ENCODE measurements around the gene TEC. TPM values are rescaled to one million over a fixed set of nuclear protein-coding genes. Genes with fewer than 3 reads are reported as not detected.

TEC gene
- total RNA-seq, 4 donors from 2014 or later = 3.6 to 12.7 (median 3.9) TPM

- H3K27ac ChIP-seq = no peak overlapping the region
- DNase-seq = no peak
- no peak for TF ChIP-seq POLR2A (IDR thresholded peaks at IDR 0.05)
- TF ChIP-seq, protein P1, sequence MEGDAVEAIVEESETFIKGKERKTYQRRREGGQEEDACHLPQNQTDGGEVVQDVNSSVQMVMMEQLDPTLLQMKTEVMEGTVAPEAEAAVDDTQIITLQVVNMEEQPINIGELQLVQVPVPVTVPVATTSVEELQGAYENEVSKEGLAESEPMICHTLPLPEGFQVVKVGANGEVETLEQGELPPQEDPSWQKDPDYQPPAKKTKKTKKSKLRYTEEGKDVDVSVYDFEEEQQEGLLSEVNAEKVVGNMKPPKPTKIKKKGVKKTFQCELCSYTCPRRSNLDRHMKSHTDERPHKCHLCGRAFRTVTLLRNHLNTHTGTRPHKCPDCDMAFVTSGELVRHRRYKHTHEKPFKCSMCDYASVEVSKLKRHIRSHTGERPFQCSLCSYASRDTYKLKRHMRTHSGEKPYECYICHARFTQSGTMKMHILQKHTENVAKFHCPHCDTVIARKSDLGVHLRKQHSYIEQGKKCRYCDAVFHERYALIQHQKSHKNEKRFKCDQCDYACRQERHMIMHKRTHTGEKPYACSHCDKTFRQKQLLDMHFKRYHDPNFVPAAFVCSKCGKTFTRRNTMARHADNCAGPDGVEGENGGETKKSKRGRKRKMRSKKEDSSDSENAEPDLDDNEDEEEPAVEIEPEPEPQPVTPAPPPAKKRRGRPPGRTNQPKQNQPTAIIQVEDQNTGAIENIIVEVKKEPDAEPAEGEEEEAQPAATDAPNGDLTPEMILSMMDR (IDR thresholded peaks at IDR 0.05) = no peak
- no peaks in the 10 kb centered on the region for H3K36me3 ChIP-seq
- intact Hi-C loops (cut with DNase I) = no loop called here
- H3K27me3 ChIP-seq = no peaks in the 10 kb centered on the region
- no peak overlapping the region for H3K4me3 ChIP-seq (replicated peaks in 1 of 3)
- H3K9me3 ChIP-seq = no peaks in the 10 kb centered on the region
- 65 to 76% methylated on average over 3 of the region's 3 CpGs for WGBS, 2 donors
- no peaks in the 10 kb centered on the region for H3K4me1 ChIP-seq
These were observed 65.8 kb downstream of the TEC start for GRCh38 chr4:48203819-48204218.

DNA sequence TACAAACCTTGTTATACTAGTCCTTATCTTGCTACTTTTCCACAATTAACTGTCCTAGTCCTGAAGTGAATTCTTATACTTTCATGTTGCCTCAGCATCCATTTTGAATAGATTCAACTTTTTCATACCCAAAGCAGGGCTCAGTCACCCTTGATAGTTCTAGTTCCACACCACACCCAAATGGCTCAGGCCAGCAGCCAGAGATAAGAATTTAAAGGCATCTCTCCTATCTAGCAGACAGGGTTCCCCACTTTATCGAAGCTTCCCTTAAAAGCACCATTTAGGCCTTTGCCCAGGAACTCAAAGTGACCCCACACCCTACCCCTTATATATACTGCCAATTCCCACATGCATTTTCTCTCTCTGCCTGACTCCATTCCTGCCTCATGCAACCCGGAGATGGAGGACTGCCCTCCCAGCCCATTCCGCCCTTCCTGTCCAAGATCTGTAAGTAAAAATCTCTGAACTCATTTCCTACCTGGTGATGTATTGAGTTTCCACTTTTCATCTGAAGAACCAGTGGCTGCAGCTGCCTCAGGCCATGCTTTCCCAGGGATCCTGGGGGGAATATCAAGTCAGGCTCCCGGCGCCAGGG, 71.9 kb downstream of the TEC start:
- no peak for TF ChIP-seq POLR2A (IDR thresholded peaks at IDR 0.05)
- TF ChIP-seq, protein P1 (IDR thresholded peaks at IDR 0.05) = no peak
- Histone ChIP-seq H3K36me3 (no peaks in the 10 kb centered on the region), H3K27me3 (no peaks in the 10 kb centered on the region), H3K4me3 (replicated peaks in 1 of 3) (no peak overlapping the region), H3K27ac (no peak overlapping the region), H3K9me3 (no peaks in the 10 kb centered on the region), H3K4me1 (peaks cover 0 to 8% of the 10 kb centered on the region in 2 donors)
- intact Hi-C loops (cut with DNase I) = no loop called here
- DNase-seq = no peak
- 86 to 89% methylated on average over 5 of the region's 5 CpGs for WGBS, 2 donors

DNA sequence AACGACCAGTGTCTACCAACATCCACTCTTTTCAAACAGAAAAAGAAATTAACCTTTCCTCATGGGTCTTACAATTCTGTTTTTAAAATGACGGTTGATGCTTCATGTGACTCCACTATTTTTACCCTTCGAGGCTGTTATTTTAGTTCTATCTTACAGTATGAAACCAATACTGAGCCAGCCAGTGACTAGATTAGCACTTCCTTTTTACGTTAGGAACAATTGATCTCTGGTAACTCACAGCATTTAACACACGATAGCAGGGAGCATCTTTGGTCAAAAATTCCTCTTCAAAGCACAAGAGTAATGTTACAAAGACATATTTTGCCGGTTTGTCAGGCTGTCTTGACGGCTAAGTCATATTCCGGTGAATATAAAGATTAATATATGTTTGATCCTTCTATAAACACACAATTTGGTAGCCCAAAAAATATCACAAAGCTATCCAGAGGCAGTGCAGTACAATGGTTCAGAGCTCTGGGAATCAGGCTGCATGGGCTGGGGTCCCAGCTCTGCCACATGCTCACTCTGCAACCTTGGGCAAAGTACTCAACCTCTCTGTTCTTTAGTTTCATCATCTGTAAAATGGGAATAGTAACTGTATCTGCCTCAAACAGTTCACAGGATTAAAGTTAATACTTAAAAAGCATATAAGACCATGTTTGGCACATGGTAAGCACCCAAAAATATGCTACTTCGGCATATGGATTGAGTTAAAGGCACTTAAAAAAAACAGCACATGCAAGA, 72.7 kb downstream of the TEC start:
- 85 to 89% methylated on average over 9 of the region's 9 CpGs for WGBS, 2 donors
- no peak for DNase-seq
- Histone ChIP-seq H3K9me3 (no peaks in the 10 kb centered on the region), H3K36me3 (no peaks in the 10 kb centered on the region), H3K4me3 (replicated peaks in 1 of 3) (no peak overlapping the region), H3K4me1 (peaks cover 0 to 8% of the 10 kb centered on the region in 2 donors), H3K27me3 (no peaks in the 10 kb centered on the region), H3K27ac (no peak overlapping the region)
- intact Hi-C loops (cut with DNase I) = no loop called here
- TF ChIP-seq, protein P1 (IDR thresholded peaks at IDR 0.05) = no peak
- TF ChIP-seq POLR2A (IDR thresholded peaks at IDR 0.05) = no peak

DNA sequence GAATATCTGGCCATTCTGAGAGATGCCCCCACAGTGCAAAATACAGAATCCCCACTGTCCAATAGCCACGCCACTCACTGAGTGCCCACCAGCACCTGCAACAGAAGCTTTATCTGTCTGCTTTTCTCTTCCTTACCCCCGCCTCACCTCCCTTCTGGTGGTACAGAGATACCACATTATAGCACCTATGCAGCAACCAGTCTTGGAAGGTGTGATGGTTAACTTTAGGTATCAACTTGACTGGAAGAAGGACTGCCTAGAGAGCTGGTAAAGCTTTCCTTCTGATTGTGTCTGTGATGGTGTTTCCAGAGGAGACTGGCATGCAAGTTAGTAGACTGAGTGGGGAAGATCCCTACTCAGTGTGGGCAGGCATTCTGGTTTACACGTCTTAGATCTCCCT, 73.8 kb downstream of the TEC start:
- no peak overlapping the region for H3K4me3 ChIP-seq (replicated peaks in 1 of 3)
- H3K36me3 ChIP-seq = no peaks in the 10 kb centered on the region
- no peaks in the 10 kb centered on the region for H3K9me3 ChIP-seq
- H3K4me1 ChIP-seq = peaks cover 0 to 8% of the 10 kb centered on the region in 2 donors
- intact Hi-C loops (cut with DNase I) = no loop called here
- TF ChIP-seq POLR2A (IDR thresholded peaks at IDR 0.05) = no peak
- TF ChIP-seq, protein P1 (IDR thresholded peaks at IDR 0.05) = no peak
- H3K27ac ChIP-seq = no peak overlapping the region
- DNase-seq = no peak
- 92 to 94% methylated on average over 3 of the region's 3 CpGs for WGBS, 2 donors
- H3K27me3 ChIP-seq = no peaks in the 10 kb centered on the region

- DNase-seq = no peak
- no peak for TF ChIP-seq POLR2A (IDR thresholded peaks at IDR 0.05)
- TF ChIP-seq, protein P1 (IDR thresholded peaks at IDR 0.05) = no peak
- no peaks in the 10 kb centered on the region for H3K36me3 ChIP-seq
- H3K27ac ChIP-seq = no peak overlapping the region
- peaks cover 0 to 8% of the 10 kb centered on the region in 2 donors for H3K4me1 ChIP-seq
- H3K27me3 ChIP-seq = no peaks in the 10 kb centered on the region
- H3K9me3 ChIP-seq = no peaks in the 10 kb centered on the region
- intact Hi-C loops (cut with DNase I) = no loop called here
- no peak overlapping the region for H3K4me3 ChIP-seq (replicated peaks in 1 of 3)
- 2 to 7% methylated on average over 3 of the region's 3 CpGs for WGBS, 2 donors
These were observed 74.3 kb downstream of the TEC start for GRCh38 chr4:48195374-48195773.

Data from thyroid gland (tissue), 4 donors.